Stimulated activated effector memory CD8-positive, alpha-beta T cell treated with anti-CD3 and anti-CD28 coated beads, Interleukin-12 subunit alpha, Interleukin-12 subunit beta, amount 100 ng/mL, for 72 hours (primary cell): Measurements from ENCODE around the gene PPHLN1.
"Not testable (repeated sequence)": the region's sequence is repeated elsewhere in the genome, so short reads cannot be mapped to it uniquely, and the experiment has no call there.

Experiments
- ATAC-seq: fragments of 150-1000 bp; cut with Tn5 transposase; 2 replicates; pipeline ENCODE4 v1.10.0; 2021
- DNase-seq, 2 donors: peaks; one replicate each; pipeline ENCODE4 v3.0.0; 2021 to 2022; ENCODE audit warnings: low spot score in 2 of 2
- H3K27ac Mint-ChIP-seq: one replicate; pipeline ENCODE4 v1.8.0; 2022; ENCODE audit warnings: mild to moderate bottlenecking, mixed read lengths
- H3K36me3 Mint-ChIP-seq: one replicate; pipeline ENCODE4 v1.8.0; 2022; ENCODE audit warnings: mild to moderate bottlenecking, mixed read lengths
- H3K4me1 Mint-ChIP-seq: one replicate; pipeline ENCODE4 v1.8.0; 2022; ENCODE audit warnings: mixed read lengths
- H3K4me3 Mint-ChIP-seq: one replicate; pipeline ENCODE4 v1.8.0; 2022; ENCODE audit warnings: mild to moderate bottlenecking, mixed read lengths
- H3K9me3 Mint-ChIP-seq: one replicate; pipeline ENCODE4 v1.8.0; 2022; ENCODE audit warnings: mixed read lengths

Gene PPHLN1

DNA sequence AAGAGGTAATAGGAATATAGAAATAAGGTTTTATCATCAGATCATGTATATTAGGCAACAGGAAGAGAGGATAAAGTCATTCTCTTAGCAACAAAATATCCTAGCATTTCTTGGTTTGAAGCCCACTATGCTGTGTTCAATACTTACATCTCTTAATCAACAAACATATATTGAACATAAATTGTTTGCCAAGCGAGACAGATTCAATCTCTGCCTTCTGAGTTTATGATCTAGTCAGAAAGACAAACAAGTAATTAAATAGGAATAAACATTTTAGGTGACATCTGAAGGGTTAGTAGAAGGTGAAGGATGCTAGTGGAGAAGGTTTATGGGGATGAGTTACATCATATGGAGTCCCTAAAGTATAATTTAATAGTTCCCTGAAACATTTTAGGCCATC is 54.8 kb downstream of the PPHLN1 start:
- Mint-ChIP-seq H3K36me3 (peaks cover 63% of the 10 kb centered on the region), H3K27ac (no peak overlapping the region), H3K4me3 (no peak overlapping the region), H3K4me1 (peaks cover 26% of the 10 kb centered on the region), H3K9me3 (no peaks in the 10 kb centered on the region)
- ATAC-seq = no peak
- DNase-seq = no peak

GRCh38 chr12:42382013-42382696 is 56.2 kb downstream of the PPHLN1 start:
- H3K9me3 Mint-ChIP-seq = no peaks in the 10 kb centered on the region
- H3K36me3 Mint-ChIP-seq = peaks cover 49% of the 10 kb centered on the region
- no peak overlapping the region for H3K27ac Mint-ChIP-seq
- no peak for ATAC-seq
- peaks cover 26% of the 10 kb centered on the region for H3K4me1 Mint-ChIP-seq
- no peak overlapping the region for H3K4me3 Mint-ChIP-seq
- no peak for DNase-seq

DNA sequence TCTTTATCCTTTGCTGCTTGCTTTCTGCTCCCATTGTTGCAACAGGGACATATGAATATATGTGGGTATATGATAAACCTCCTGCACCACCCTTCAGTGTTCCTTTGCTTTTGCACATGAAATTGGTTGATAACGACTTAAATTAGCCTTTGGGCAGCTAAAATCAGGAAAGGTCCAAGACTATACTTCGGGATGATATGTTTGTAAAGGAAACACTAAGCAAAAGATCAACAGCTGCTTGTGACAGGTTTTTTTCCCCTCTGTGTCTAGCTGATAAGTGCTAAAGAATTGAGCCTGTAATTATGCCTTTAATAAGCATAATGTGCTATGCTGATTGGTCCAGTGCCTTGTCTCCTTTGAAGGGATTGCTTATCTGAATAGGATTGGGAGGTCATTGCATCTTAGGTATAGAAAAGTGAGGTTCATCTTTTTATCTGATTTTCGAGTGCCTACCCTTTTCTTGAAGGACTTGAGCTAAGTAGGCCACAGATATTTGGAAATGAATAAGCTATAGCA is 59.4 kb downstream of the PPHLN1 start:
- Mint-ChIP-seq H3K27ac (no peak overlapping the region), H3K4me1 (peaks cover 18% of the 10 kb centered on the region), H3K9me3 (no peaks in the 10 kb centered on the region), H3K4me3 (no peak overlapping the region), H3K36me3 (peaks cover 54% of the 10 kb centered on the region)
- ATAC-seq (no peak), DNase-seq (no peak)

DNA sequence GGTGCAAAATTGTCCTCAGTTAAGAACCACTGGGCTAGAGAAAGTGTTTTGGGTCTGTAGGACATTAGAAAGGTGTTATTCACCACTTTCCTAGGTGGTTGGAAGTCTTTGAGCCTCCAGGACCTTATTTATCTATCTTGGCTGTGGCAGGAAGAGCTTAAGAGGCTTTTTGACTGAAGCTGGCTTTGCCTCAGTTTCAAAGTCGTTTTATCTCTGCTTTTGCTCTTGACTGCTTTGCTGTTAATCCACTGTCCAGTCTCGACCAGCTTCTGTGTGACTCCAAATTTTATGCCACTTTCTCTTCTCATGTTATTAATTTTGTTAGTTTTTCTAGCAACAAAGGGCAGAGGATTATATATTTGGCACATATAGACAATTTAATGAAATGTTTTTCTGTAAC is 60.3 kb downstream of the PPHLN1 start:
- H3K36me3 Mint-ChIP-seq = peaks cover 64% of the 10 kb centered on the region

GRCh38 chr12:42388086-42388485 is 62.1 kb downstream of the PPHLN1 start:
- ATAC-seq, H3K4me3 Mint-ChIP-seq, DNase-seq, H3K9me3 Mint-ChIP-seq: not testable (repeated sequence)
- Mint-ChIP-seq H3K27ac (peak overlapping the region; percentile 63), H3K36me3 (peaks cover 68% of the 10 kb centered on the region), H3K4me1 (peaks cover 12% of the 10 kb centered on the region)

More for the DNA sequence above, 60.3 kb downstream of the PPHLN1 start:
- Mint-ChIP-seq H3K4me1 (peaks cover 17% of the 10 kb centered on the region), H3K9me3 (no peaks in the 10 kb centered on the region), H3K4me3 (no peak overlapping the region), H3K27ac (no peak overlapping the region)
- no peak for ATAC-seq
- DNase-seq = no peak

- ATAC-seq (no peak), DNase-seq (no peak)
- Mint-ChIP-seq H3K9me3 (no peaks in the 10 kb centered on the region), H3K27ac (no peak overlapping the region), H3K36me3 (peaks cover 86% of the 10 kb centered on the region), H3K4me3 (no peak overlapping the region), H3K4me1 (no peaks in the 10 kb centered on the region)
These were observed 68.5 kb downstream of the PPHLN1 start for GRCh38 chr12:42394429-42394828.

GRCh38 chr12:42396473-42397259 is 70.7 kb downstream of the PPHLN1 start:
- DNase-seq (no peak), ATAC-seq (no peak)
- H3K4me1 Mint-ChIP-seq = no peaks in the 10 kb centered on the region
- peaks cover 87% of the 10 kb centered on the region for H3K36me3 Mint-ChIP-seq
- H3K9me3 Mint-ChIP-seq = no peaks in the 10 kb centered on the region
- no peak overlapping the region for H3K4me3 Mint-ChIP-seq
- H3K27ac Mint-ChIP-seq = no peak overlapping the region

- Mint-ChIP-seq H3K36me3 (peaks cover 93% of the 10 kb centered on the region), H3K9me3 (no peaks in the 10 kb centered on the region), H3K27ac (no peak overlapping the region), H3K4me3 (no peak overlapping the region), H3K4me1 (no peaks in the 10 kb centered on the region)
- DNase-seq (no peak), ATAC-seq (no peak)
These were observed 76.9 kb downstream of the PPHLN1 start for GRCh38 chr12:42402821-42403411.

DNA sequence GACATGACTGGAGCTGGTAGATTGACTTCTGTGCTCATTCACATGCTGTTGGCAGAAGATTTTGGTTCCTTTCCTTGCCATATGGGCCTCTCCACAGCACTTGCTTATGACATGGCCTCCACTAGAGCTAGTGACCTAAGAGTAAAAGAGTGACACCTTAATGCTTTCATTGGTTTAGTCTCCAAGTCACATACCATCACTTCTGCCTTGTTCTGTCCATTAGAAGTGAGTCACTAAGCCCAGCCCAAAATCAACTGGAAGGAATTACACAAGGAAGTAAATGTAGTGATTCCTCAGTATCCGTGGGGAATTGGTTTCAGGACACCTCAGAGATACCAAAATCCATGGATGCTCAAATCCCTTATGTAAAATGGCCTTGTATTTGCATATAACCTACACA is 81.3 kb downstream of the PPHLN1 start:
- H3K9me3 Mint-ChIP-seq = no peaks in the 10 kb centered on the region
- peaks cover 63% of the 10 kb centered on the region for H3K36me3 Mint-ChIP-seq
- no peak overlapping the region for H3K4me3 Mint-ChIP-seq
- DNase-seq = no peak
- no peak overlapping the region for H3K27ac Mint-ChIP-seq
- no peaks in the 10 kb centered on the region for H3K4me1 Mint-ChIP-seq
- no peak for ATAC-seq

DNA sequence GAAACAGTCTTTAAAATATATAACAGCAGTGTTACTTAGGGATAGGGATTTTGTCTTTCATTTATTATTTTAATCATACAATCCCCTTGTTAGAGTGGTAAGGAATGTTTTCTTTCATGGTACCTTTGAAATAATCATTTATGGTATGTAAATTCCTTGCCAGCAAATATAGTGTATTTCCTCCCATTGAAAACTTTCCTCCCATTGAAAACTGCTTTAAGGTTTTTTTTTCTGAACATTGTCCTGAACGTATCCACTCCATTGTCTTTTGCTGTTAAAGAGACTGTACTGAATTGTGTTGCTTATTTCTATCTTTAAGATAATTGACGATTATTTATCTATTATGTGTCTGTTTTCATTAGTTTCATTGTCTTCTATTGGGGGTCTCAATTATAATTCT is 83.5 kb downstream of the PPHLN1 start:
- H3K27ac Mint-ChIP-seq = no peak overlapping the region
- ATAC-seq (no peak), DNase-seq (no peak)
- H3K4me3 Mint-ChIP-seq = no peak overlapping the region
- peaks cover 7% of the 10 kb centered on the region for H3K4me1 Mint-ChIP-seq
- H3K36me3 Mint-ChIP-seq = peaks cover 59% of the 10 kb centered on the region
- H3K9me3 Mint-ChIP-seq = no peaks in the 10 kb centered on the region

DNA sequence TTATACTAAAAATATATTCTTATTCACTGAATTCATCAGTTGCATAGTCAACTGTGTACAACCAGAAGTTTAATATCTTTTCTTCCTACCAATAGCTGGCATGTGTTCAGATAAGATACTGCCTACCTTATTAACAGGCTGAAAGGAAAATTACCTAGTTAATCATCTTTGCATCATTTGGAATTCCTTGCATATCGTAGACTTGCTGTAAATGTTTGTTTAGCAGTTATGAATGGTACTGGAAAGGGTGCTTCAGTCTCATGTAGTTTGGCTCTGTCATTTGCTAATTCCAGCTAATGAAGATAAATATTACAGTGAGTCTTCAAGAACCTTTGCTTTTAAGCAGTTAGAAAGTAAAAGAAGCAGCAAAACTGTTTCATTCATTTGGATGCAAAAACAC is 84.4 kb downstream of the PPHLN1 start:
- DNase-seq (no peak), ATAC-seq (no peak)
- H3K9me3 Mint-ChIP-seq = no peaks in the 10 kb centered on the region
- peaks cover 52% of the 10 kb centered on the region for H3K36me3 Mint-ChIP-seq
- H3K27ac Mint-ChIP-seq = no peak overlapping the region
- H3K4me3 Mint-ChIP-seq = no peak overlapping the region
- H3K4me1 Mint-ChIP-seq = peaks cover 7% of the 10 kb centered on the region

- H3K4me3 Mint-ChIP-seq = no peak overlapping the region
- H3K9me3 Mint-ChIP-seq = no peaks in the 10 kb centered on the region
- ATAC-seq = no peak
- H3K36me3 Mint-ChIP-seq = peaks cover 5% of the 10 kb centered on the region
- H3K4me1 Mint-ChIP-seq = peaks cover 12% of the 10 kb centered on the region
- H3K27ac Mint-ChIP-seq = no peak overlapping the region
- DNase-seq = no peak
These were observed 94.4 kb downstream of the PPHLN1 start for GRCh38 chr12:42420395-42420794.

DNA sequence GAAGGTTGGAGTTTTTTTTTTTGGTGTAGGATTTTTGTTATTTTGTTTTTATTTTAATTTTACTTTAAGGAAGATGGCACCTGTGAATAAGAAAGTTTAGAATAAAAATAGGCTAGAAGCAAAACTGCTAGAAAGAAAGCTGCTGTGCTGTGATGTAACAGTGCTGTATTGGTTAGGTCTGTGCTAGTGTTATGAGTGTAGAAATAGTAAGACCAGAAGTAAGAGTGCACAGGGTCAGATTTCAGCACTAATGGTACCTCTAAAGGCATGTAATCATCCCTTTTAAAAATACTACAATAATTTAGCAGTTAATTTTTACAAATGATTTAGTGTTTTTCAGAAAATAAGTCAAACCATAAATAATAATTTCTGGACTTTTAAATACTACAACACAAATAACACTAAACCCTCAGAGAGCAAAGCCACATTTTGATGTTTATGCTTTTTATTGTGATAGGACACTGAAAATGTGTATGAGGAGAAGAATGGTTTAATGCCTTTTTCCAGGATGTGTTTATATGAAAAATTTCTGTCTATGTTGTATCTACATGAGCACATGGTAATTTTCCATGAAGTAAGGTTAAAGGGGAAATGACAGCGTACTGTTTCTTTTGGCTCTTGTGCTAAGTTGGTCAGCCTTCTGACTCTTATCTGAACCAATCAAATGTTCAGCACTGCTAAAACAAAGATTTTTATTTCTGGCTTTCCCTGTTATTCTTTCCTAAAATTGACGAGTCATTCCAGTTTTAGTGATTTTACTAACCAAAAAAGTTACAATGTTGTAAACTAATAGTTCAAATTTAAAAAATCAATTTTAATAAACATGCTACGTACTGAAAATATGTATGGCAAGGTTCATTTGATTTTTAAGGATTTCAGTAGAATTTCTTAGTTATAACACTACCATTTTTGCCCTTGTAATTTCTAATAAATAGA is 96.1 kb downstream of the PPHLN1 start:
- peaks cover 5% of the 10 kb centered on the region for H3K36me3 Mint-ChIP-seq
- ATAC-seq = peak; percentile 91
- no peak overlapping the region for H3K27ac Mint-ChIP-seq
- no peak overlapping the region for H3K4me3 Mint-ChIP-seq
- peaks cover 15% of the 10 kb centered on the region for H3K4me1 Mint-ChIP-seq
- DNase-seq = no peak
- H3K9me3 Mint-ChIP-seq = no peaks in the 10 kb centered on the region

GRCh38 chr12:42422785-42423184 is 96.8 kb downstream of the PPHLN1 start:
- H3K27ac Mint-ChIP-seq = no peak overlapping the region
- H3K9me3 Mint-ChIP-seq = no peaks in the 10 kb centered on the region
- no peak for DNase-seq
- peaks cover 20% of the 10 kb centered on the region for H3K4me1 Mint-ChIP-seq
- H3K4me3 Mint-ChIP-seq = no peak overlapping the region
- peaks cover 11% of the 10 kb centered on the region for H3K36me3 Mint-ChIP-seq
- no peak for ATAC-seq

GRCh38 chr12:42426746-42427145 is 100.8 kb downstream of the PPHLN1 start:
- ATAC-seq = peak; percentile 93
- Mint-ChIP-seq H3K4me3 (no peak overlapping the region), H3K36me3 (peaks cover 34% of the 10 kb centered on the region), H3K27ac (peak overlapping the region; percentile 60), H3K4me1 (peaks cover 28% of the 10 kb centered on the region), H3K9me3 (no peaks in the 10 kb centered on the region)
- DNase-seq = no peak
